ENCODE data around the gene NDST1. TPM values are rescaled to one million over a fixed set of nuclear protein-coding genes. Genes with fewer than 3 reads are reported as not detected.
A peak's percentile ranks its signal among the peaks of the same experiment; 100 is the strongest.

The NDST1 gene
- polyA plus RNA-seq, 1 donor: 54.9 TPM

- no peak for DNase-seq
Observed at GRCh38 chr5:150488519-150489359, 19.2 kb upstream of the NDST1 start.

- no peak for DNase-seq
Observed at GRCh38 chr5:150489360-150490295, 18.3 kb upstream of the NDST1 start.

- no peak for DNase-seq
Observed at GRCh38 chr5:150490296-150490669, 17.6 kb upstream of the NDST1 start.

GRCh38 chr5:150490754-150491153 is 17.2 kb upstream of the NDST1 start:
- DNase-seq: no peak

GRCh38 chr5:150491876-150492275 is 16.1 kb upstream of the NDST1 start:
- no peak for DNase-seq

GRCh38 chr5:150492621-150493020 is 15.3 kb upstream of the NDST1 start:
- no peak for DNase-seq

- DNase-seq: no peak
Observed at GRCh38 chr5:150496098-150496497, 11.8 kb upstream of the NDST1 start.

GRCh38 chr5:150496534-150496933 is 11.4 kb upstream of the NDST1 start:
- DNase-seq: no peak

- DNase-seq: peak; percentile 59
Observed at GRCh38 chr5:150497274-150497988, 10.5 kb upstream of the NDST1 start.

GRCh38 chr5:150497989-150498317 is 10.0 kb upstream of the NDST1 start:
- no peak for DNase-seq

GRCh38 chr5:150498501-150498900 is 9.4 kb upstream of the NDST1 start:
- no peak for DNase-seq

GRCh38 chr5:150498971-150499370 is 9.0 kb upstream of the NDST1 start:
- DNase-seq: no peak

GRCh38 chr5:150499437-150499956 is 8.4 kb upstream of the NDST1 start:
- DNase-seq: no peak

GRCh38 chr5:150500328-150500841 is 7.5 kb upstream of the NDST1 start:
- no peak for DNase-seq

GRCh38 chr5:150500905-150501304 is 7.0 kb upstream of the NDST1 start:
- no peak for DNase-seq

- DNase-seq: no peak
Observed at GRCh38 chr5:150502106-150502505, 5.8 kb upstream of the NDST1 start.

- no peak for DNase-seq
Observed at GRCh38 chr5:150502847-150503246, 5.1 kb upstream of the NDST1 start.

GRCh38 chr5:150503386-150503785 is 4.5 kb upstream of the NDST1 start:
- DNase-seq: no peak

GRCh38 chr5:150503977-150504620 is 3.8 kb upstream of the NDST1 start:
- DNase-seq: no peak

GRCh38 chr5:150505041-150505511 is 2.9 kb upstream of the NDST1 start:
- no peak for DNase-seq

GRCh38 chr5:150505816-150506215 is 2.1 kb upstream of the NDST1 start:
- DNase-seq: no peak
